GM18868 (cell line): ENCODE results near the gene RAE1.

Source experiments
- ATAC-seq: cut with Tn5 transposase; IDR thresholded peaks from one replicate; pipeline ENCODE4 v1.9.1; 2021; ENCODE audit warnings: mild to moderate bottlenecking, moderate library complexity; ENCODE audit not compliant: unreplicated experiment

Gene RAE1

GRCh38 chr20:57398231-57398821, 47.3 kb downstream of the RAE1 start:
- ATAC-seq, result peak; percentile 52

- no peak for ATAC-seq
Measured at GRCh38 chr20:57398901-57399535, 48.0 kb downstream of the RAE1 start.

- ATAC-seq, result peak; percentile 28
Measured at GRCh38 chr20:57399587-57400155, 48.6 kb downstream of the RAE1 start.

GRCh38 chr20:57400231-57400701, 49.2 kb downstream of the RAE1 start:
- no peak for ATAC-seq

GRCh38 chr20:57400821-57401564, 49.9 kb downstream of the RAE1 start:
- ATAC-seq, result peak; percentile 42

GRCh38 chr20:57401565-57401918, 50.5 kb downstream of the RAE1 start:
- ATAC-seq, result no peak

- ATAC-seq, result no peak
Measured at GRCh38 chr20:57402206-57403125, 51.4 kb downstream of the RAE1 start.

- ATAC-seq, result no peak
Measured at GRCh38 chr20:57403216-57403615, 52.2 kb downstream of the RAE1 start.

GRCh38 chr20:57404006-57404405, 53.0 kb downstream of the RAE1 start:
- no peak for ATAC-seq

- no peak for ATAC-seq
Measured at GRCh38 chr20:57404419-57405072, 53.5 kb downstream of the RAE1 start.

GRCh38 chr20:57405236-57406016, 54.4 kb downstream of the RAE1 start:
- no peak for ATAC-seq

- ATAC-seq, result no peak
Measured at GRCh38 chr20:57407541-57407956, 56.5 kb downstream of the RAE1 start.

GRCh38 chr20:57408131-57408530, 57.1 kb downstream of the RAE1 start:
- ATAC-seq, result no peak

GRCh38 chr20:57408536-57409233, 57.6 kb downstream of the RAE1 start:
- ATAC-seq, result no peak

- no peak for ATAC-seq
Measured at GRCh38 chr20:57409316-57409671, 58.2 kb downstream of the RAE1 start.

GRCh38 chr20:57409672-57410397, 58.8 kb downstream of the RAE1 start:
- ATAC-seq, result no peak

- ATAC-seq, result no peak
Measured at GRCh38 chr20:57410398-57410920, 59.4 kb downstream of the RAE1 start.

GRCh38 chr20:57410924-57411323, 59.9 kb downstream of the RAE1 start:
- ATAC-seq, result no peak
